ENCODE data around the gene CRX. TPM values are rescaled to one million over a fixed set of nuclear protein-coding genes. Genes with fewer than 3 reads are reported as not detected.
A peak's percentile ranks its signal among the peaks of the same experiment; 100 is the strongest.

The CRX gene
- polyA plus RNA-seq, 1 of the 3 experiments (the other 2 are of a cell fraction): not detected

GRCh38 chr19:47778049-47778953 lies 43.4 kb upstream of the CRX start, which contains the start of gene SELENOW:
SELENOW (plus strand) TSS chr19:47778703; CDS start chr19:47778786, 83 bp downstream.
- H3K4me1 ChIP-seq (ENCODE audit: control insufficient read depth in 1 of 2, insufficient read depth in 2 of 2, low read depth in 1 of 2, low read length in 1 of 2): peaks cover 8 to 13% of the 10 kb centered on the region in 2 experiments; a peak in 2 of 4 replicates
- H3K9ac ChIP-seq: peak within 1 kb of the TSS; percentile 91
- H3K4me3 ChIP-seq (ENCODE audit: low read depth in 2 of 2, low read length in 1 of 2): peak within 1 kb of the TSS; percentile 68 to 87
- peak; percentile 96 for DNase-seq
- peaks cover 9 to 12% of the 10 kb centered on the region in 2 experiments for H3K36me3 ChIP-seq (replicated peaks in 1 of 2; ENCODE audit: control insufficient read depth in 1 of 2, insufficient read depth in 2 of 2, low read length in 1 of 2)
- POLR2A ChIA-PET: no interaction called here
- peak; percentile 58 for TF ChIP-seq ELF1 (IDR thresholded peaks at IDR 0.05)
- no peak for TF ChIP-seq GABPA (IDR thresholded peaks at IDR 0.05; ENCODE audit: low read depth)
- TF ChIP-seq FOSL2 (IDR thresholded peaks at IDR 0.05; ENCODE audit: borderline replicate concordance, low read depth): no peak
- TF ChIP-seq TAF1 (IDR thresholded peaks at IDR 0.05; ENCODE audit: borderline replicate concordance, low read depth, low read length): peak; percentile 81; the same call in 1 of the 2 replicates
- peak; percentile 72 for TF ChIP-seq NRF1 (IDR thresholded peaks at IDR 0.05; ENCODE audit: low read depth, low read length)
- TF ChIP-seq RAD21 (IDR thresholded peaks at IDR 0.05; ENCODE audit: low read length): no peak
- TF ChIP-seq, protein P1, sequence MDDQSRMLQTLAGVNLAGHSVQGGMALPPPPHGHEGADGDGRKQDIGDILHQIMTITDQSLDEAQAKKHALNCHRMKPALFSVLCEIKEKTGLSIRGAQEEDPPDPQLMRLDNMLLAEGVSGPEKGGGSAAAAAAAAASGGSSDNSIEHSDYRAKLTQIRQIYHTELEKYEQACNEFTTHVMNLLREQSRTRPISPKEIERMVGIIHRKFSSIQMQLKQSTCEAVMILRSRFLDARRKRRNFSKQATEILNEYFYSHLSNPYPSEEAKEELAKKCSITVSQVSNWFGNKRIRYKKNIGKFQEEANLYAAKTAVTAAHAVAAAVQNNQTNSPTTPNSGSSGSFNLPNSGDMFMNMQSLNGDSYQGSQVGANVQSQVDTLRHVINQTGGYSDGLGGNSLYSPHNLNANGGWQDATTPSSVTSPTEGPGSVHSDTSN (IDR thresholded peaks at IDR 0.05): peak; percentile 36
- TF ChIP-seq EP300 (IDR thresholded peaks at IDR 0.05; ENCODE audit: borderline replicate concordance in 1 of 2, low read depth in 1 of 2, low read length in 1 of 2): 0 out of 4 replicates have a peak, but pooled peaks of 1 of the 2 experiments have one; percentile 32
- TF ChIP-seq MXI1 (IDR thresholded peaks at IDR 0.05; ENCODE audit: low read depth, low read length): peak; percentile 47; the same call in 1 of the 2 replicates
- TF ChIP-seq POLR2AphosphoS5 (IDR thresholded peaks at IDR 0.05; ENCODE audit: low read depth, low read length): peak; percentile 95
- TF ChIP-seq RCOR1 (IDR thresholded peaks at IDR 0.05; ENCODE audit: low read length): no peak
- TF ChIP-seq FOXM1 (IDR thresholded peaks at IDR 0.05; ENCODE audit: low read depth): peak; percentile 32; the same call in 1 of the 2 replicates
- 0 out of 2 replicates have a peak, but pooled peaks have one; percentile 51 for TF ChIP-seq YY1 (IDR thresholded peaks at IDR 0.05; ENCODE audit: low read depth)
- H3K27me3 ChIP-seq (ENCODE audit: insufficient read depth): no peaks in the 10 kb centered on the region
- peaks cover 30% of the 10 kb centered on the region for H3K79me2 ChIP-seq (ENCODE audit: insufficient read depth)
- 1% methylated on average over 31 of the region's 65 CpGs for WGBS (ENCODE audit: low lambda C conversion rate)
- no peaks in the 10 kb centered on the region for H3K9me3 ChIP-seq
- H3K27ac ChIP-seq (ENCODE audit: low read depth in 2 of 2, low read length in 1 of 2): peak within 1 kb of the TSS; percentile 76 to 90
- CTCF ChIA-PET: interaction anchor here (1.9 kb wide), 1 partner anchor 11 kb away, joined by 4 read pairs; no protein-coding TSS in a partner anchor
- H2AFZ ChIP-seq (ENCODE audit: low read depth): peak within 1 kb of the TSS; percentile 97
- H3K4me2 ChIP-seq: peak within 1 kb of the TSS; percentile 88
- H3K9me2 ChIP-seq: no peaks in the 10 kb centered on the region
- H4K20me1 ChIP-seq (ENCODE audit: insufficient read depth): peaks cover 4% of the 10 kb centered on the region; the same call in 1 of the 2 replicates
- H3F3A ChIP-seq (replicated peaks; ENCODE audit: insufficient read depth): no peaks in the 10 kb centered on the region

DNA sequence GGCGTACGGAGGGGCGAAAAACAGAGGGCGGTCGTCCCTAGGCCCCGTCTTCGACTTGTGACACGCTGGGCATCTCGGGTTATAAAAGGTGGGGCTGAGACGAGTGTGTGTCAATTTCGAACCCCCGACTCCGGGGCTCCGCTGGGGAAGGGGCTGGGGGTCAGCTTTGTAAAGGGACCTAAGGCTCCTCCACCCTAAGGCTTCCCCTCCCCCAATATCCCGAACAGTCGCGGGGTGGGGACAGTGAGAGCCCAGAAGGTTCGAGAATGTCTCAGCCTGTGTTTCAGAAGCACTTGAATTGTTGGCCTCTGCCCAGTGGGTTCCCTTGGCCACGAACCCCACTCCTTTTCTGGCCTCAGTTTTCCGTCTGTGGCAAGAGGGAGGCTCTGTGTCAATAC lies 42.8 kb upstream of the CRX start:
- no peaks in the 10 kb centered on the region for H3K9me3 ChIP-seq
- H3K79me2 ChIP-seq (ENCODE audit: insufficient read depth): peaks cover 30% of the 10 kb centered on the region
- H3K4me2 ChIP-seq: peak overlapping the region; percentile 88
- H4K20me1 ChIP-seq (ENCODE audit: insufficient read depth): peaks cover 4% of the 10 kb centered on the region; the same call in 1 of the 2 replicates
- peak overlapping the region; percentile 91 for H3K9ac ChIP-seq
- H3F3A ChIP-seq (replicated peaks; ENCODE audit: insufficient read depth): no peaks in the 10 kb centered on the region
- TF ChIP-seq ELF1 (IDR thresholded peaks at IDR 0.05) (no peak), TAF1 (IDR thresholded peaks at IDR 0.05; ENCODE audit: borderline replicate concordance, low read depth, low read length) (no peak), RFX5 (IDR thresholded peaks at IDR 0.05; ENCODE audit: low read length) (no peak), ZBTB33 (IDR thresholded peaks at IDR 0.05; ENCODE audit: borderline replicate concordance, low read depth) (no peak), RCOR1 (IDR thresholded peaks at IDR 0.05; ENCODE audit: low read length) (no peak), CHD2 (IDR thresholded peaks at IDR 0.05; ENCODE audit: low read length, partially characterized antibody) (peak; percentile 46), EP300 (IDR thresholded peaks at IDR 0.05; ENCODE audit: borderline replicate concordance in 1 of 2, low read depth in 1 of 2, low read length in 1 of 2) (peak in 1 of 2 experiments; percentile 39; a peak in 1 of 4 replicates)
- TF ChIP-seq, protein P1 (IDR thresholded peaks at IDR 0.05): no peak
- H3K4me1 ChIP-seq (ENCODE audit: control insufficient read depth in 1 of 2, insufficient read depth in 2 of 2, low read depth in 1 of 2, low read length in 1 of 2): peaks cover 8 to 13% of the 10 kb centered on the region in 2 experiments; a peak in 2 of 4 replicates
- no peaks in the 10 kb centered on the region for H3K27me3 ChIP-seq (ENCODE audit: insufficient read depth)
- peak; percentile 48 for DNase-seq
- 2% methylated on average over 10 of the region's 20 CpGs for WGBS (ENCODE audit: low lambda C conversion rate)
- H3K27ac ChIP-seq (ENCODE audit: low read depth in 2 of 2, low read length in 1 of 2): peak overlapping the region in 1 of 2 experiments; percentile 90; a peak in 1 of 4 replicates
- peaks cover 9 to 12% of the 10 kb centered on the region in 2 experiments for H3K36me3 ChIP-seq (replicated peaks in 1 of 2; ENCODE audit: control insufficient read depth in 1 of 2, insufficient read depth in 2 of 2, low read length in 1 of 2)
- ChIA-PET POLR2A (no interaction called here), CTCF (interaction anchor here (1.1 kb wide), 1 partner anchor 12 kb away, joined by 3 read pairs; no protein-coding TSS in a partner anchor)
- H3K9me2 ChIP-seq: no peaks in the 10 kb centered on the region
- H2AFZ ChIP-seq (ENCODE audit: low read depth): peak overlapping the region; percentile 97
- peak overlapping the region; percentile 68 to 87 for H3K4me3 ChIP-seq (ENCODE audit: low read depth in 2 of 2, low read length in 1 of 2)

Data from SK-N-SH (cell line).